T-helper 17 cell (primary cell): ENCODE measurements around the gene XKR3. TPM values are rescaled to one million over a fixed set of nuclear protein-coding genes. Genes with fewer than 3 reads are reported as not detected.
"Not testable (repeated sequence)": the region's sequence is repeated elsewhere in the genome, so short reads cannot be mapped to it uniquely, and the experiment has no call there.

ENCODE experiments used
- ATAC-seq: fragments of 150-1000 bp; cut with Tn5 transposase; 2 replicates; pipeline ENCODE4 v1.10.0; 2021; ENCODE audit warnings: mild to moderate bottlenecking, moderate library complexity
- DNase-seq, 3 donors: peaks; one replicate each; pipeline versions ENCODE4 v3.0.0 to v3.0.0-alpha.2; 2020 to 2021
- H3K9me3 ChIP-seq: one replicate; pipeline ENCODE4 v1.7.0; 2013; ENCODE audit warnings: low read length, mild to moderate bottlenecking; ENCODE audit not compliant: control insufficient read depth, poor library complexity, severe bottlenecking
- H3K27ac Mint-ChIP-seq: one replicate; pipeline ENCODE4 v1.8.0; 2022; ENCODE audit warnings: mild to moderate bottlenecking, moderate library complexity, mixed read lengths
- H3K27me3 Mint-ChIP-seq: one replicate; pipeline ENCODE4 v1.8.0; 2022; ENCODE audit warnings: mixed read lengths
- H3K36me3 Mint-ChIP-seq: one replicate; pipeline ENCODE4 v1.8.0; 2022; ENCODE audit warnings: low read depth, mixed read lengths
- H3K4me1 Mint-ChIP-seq: one replicate; pipeline ENCODE4 v1.8.0; 2022; ENCODE audit warnings: mild to moderate bottlenecking, mixed read lengths
- H3K4me3 Mint-ChIP-seq: one replicate; pipeline ENCODE4 v1.8.0; 2022; ENCODE audit warnings: mild to moderate bottlenecking, moderate library complexity, mixed read lengths
- total RNA-seq, 4 donors: library from RNA in 2 of 4; stranded (reverse) in 2 of 4; gene quantifications; one replicate each; pipeline ENCODE4 v1.2.3 and lab custom pipeline; 2022 to 2026

XKR3 gene
- total RNA-seq, 2 donors from 2014 or later = 0.26 TPM; not detected in 1

DNA sequence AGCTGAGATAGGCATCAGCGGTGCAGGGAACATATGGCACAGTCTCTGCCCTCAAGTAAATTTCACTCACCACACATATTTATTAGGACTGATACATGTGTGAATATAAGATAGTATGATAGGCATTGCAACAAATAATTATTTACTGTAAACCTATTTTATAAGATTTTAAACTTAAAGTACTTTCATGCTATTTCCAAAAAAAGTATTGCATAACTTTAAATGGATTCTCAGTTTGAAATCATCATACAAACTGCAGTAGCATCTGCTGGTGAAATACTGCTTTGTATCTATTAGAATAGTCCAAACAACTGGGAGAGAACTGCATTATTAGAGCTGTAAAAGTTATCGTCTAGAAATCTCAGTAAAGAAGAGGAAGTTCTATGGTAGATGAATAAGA, 63.0 kb downstream of the XKR3 start:
- H3K36me3 Mint-ChIP-seq, H3K27me3 Mint-ChIP-seq, DNase-seq, H3K4me3 Mint-ChIP-seq, ATAC-seq, H3K27ac Mint-ChIP-seq, H3K9me3 ChIP-seq, H3K4me1 Mint-ChIP-seq: not testable (repeated sequence)

DNA sequence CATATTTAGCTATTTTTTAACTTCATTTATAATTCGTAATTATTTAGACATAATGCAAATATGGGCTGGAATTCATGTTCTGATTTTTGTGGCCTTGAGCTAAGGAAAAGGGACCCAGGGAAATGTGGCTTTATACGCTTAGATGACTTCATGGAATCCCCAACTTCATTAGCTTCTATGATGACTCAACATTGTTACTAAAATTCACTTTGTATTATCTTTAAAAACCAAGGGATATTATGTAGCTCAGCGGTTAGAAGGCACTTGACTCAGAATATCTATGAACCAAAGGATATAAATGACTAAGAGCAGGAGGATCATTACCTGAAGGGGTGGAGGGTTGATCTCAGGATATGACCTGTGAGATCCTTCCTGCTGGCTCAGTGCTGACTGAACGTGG, 64.8 kb downstream of the XKR3 start:
- not testable (repeated sequence) for H3K9me3 ChIP-seq, H3K27me3 Mint-ChIP-seq, H3K4me3 Mint-ChIP-seq, H3K4me1 Mint-ChIP-seq, H3K27ac Mint-ChIP-seq, DNase-seq, H3K36me3 Mint-ChIP-seq, ATAC-seq

DNA sequence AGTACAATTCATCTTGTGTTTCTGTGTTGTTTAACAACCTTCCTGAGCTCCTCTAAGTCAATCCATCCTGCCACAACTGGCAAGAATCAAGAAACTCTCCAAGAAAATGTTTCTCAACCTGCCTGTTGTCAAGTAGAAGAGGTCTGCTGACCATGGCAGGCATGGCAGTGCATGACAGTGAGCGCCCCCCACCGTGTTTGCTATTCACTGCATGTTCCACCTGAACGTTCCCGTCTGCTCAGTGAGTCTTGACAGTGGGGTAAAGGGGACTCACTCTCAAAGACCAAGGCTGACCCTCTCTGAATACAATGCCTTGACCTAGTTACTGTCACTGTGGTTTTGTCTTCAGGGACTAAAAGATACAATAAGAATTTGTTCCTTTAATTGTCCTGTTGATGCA, 75.9 kb downstream of the XKR3 start:
- not testable (repeated sequence) for H3K9me3 ChIP-seq, H3K27ac Mint-ChIP-seq, H3K4me1 Mint-ChIP-seq, H3K27me3 Mint-ChIP-seq, ATAC-seq, H3K4me3 Mint-ChIP-seq, DNase-seq, H3K36me3 Mint-ChIP-seq

DNA sequence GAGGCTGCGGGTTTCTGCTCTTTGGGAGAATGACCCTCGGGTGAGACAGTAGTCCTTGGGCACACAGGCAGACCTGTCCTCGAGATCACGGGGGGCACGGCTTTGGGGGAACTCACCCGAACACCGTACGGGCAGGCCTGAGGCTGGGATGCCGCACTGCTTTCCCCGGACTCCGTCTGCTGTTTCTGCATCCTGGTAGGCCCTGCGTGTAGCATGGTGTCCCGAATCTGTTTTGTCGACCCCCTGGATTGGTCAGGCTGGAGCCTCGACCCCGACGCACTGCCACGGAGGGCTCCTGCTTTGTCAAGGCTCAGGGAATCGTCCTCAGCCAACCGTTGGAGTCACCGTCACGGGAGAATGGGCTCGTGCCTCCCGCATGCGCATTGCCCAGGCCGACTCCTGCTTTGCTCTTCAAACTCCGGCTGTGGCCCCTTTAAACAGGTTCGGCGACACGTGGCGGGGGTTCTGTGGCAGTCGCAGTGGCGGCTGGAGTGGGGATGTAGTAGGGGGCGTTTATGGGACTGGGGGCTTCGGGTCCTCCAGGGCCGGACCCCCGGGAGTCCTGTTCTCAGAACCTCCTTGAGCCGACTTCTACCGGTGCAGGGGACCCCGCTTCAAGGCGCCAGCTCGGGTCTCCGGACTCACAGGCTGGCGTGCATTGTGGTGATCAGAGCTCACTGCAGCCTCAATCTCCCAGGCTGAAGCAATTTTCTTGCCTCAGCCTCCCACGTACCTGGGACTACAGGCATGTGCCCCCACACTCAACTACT, 76.9 kb downstream of the XKR3 start:
- not testable (repeated sequence) for H3K27ac Mint-ChIP-seq, H3K4me1 Mint-ChIP-seq, DNase-seq, H3K36me3 Mint-ChIP-seq, H3K4me3 Mint-ChIP-seq, ATAC-seq, H3K9me3 ChIP-seq
- peaks cover 14% of the 10 kb centered on the region for H3K27me3 Mint-ChIP-seq

DNA sequence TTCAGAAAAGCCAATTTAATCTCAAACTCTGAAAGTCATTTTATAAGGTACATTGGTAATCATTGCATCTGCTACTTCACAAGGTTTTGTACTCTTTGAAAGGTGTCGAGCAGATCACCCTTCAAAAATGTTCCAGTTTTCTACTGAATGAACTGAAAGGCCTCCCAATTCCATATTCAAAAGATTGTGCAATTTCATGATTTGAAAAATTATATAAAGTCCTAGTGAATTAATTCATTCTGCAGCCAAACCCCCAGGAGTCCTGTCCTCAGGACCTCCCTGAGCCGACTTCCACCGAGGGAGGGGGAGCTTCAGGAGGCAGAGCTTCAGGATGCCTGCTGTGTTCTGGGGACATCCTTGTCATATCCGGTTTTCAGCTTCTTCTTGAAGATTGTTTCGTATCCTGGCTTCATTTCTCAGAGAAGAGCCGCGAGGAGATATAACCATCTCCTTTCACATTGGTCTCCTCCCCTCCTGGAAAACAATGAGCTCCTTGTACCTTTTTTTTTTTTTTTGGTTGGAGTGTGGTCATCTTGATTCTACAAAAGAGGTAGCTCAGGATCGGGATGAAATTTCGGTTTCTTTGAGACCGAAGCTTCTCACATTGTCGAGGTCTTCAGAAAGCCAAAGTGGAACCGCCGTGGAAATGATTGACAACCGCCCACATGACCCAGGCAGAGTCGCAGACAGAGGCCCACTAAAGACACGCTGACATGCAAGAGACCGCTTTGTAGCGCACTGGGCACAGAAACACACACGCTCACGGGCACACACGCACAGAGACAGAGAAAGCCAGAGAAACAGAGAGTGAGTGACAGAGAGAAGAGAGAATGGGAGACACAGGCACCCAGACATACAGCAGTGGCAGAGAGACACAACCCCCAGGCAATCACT, 77.7 kb downstream of the XKR3 start:
- ATAC-seq, DNase-seq, H3K36me3 Mint-ChIP-seq, H3K27ac Mint-ChIP-seq, H3K4me1 Mint-ChIP-seq, H3K9me3 ChIP-seq, H3K4me3 Mint-ChIP-seq: not testable (repeated sequence)
- H3K27me3 Mint-ChIP-seq = peaks cover 14% of the 10 kb centered on the region

DNA sequence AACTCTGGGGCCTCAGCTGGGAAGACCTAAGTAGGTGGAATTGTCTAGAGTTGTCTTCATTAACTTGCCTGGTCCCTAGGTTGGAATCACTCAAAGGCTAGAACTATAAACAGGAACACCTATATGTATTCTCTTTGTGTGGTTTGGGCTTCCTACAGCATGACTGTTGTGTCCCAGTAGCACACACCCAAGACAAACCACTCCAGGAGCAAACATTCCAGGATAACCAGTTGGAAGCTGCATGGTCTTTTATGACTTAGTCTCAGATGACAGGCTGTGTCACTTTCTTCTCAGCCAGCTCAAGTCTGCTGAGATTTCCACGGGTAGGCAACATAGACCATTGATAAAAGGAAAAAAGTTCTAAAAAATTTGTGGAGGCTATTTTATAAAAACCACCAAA, 90.9 kb downstream of the XKR3 start:
- H3K4me1 Mint-ChIP-seq, ATAC-seq, H3K27ac Mint-ChIP-seq, DNase-seq, H3K9me3 ChIP-seq, H3K4me3 Mint-ChIP-seq, H3K36me3 Mint-ChIP-seq: not testable (repeated sequence)
- peaks cover 12% of the 10 kb centered on the region for H3K27me3 Mint-ChIP-seq

Other genes starting within 250 kb of the XKR3 start
- under 1 TPM in 1 of 2 donors, not detected in 1; 0.16 TPM for gene CCT8L2, start 232.6 kb downstream of the XKR3 start, total RNA-seq
- not detected for gene GAB4, start 182.8 kb upstream of the XKR3 start, total RNA-seq